CD14-positive monocyte (primary cell): Measurements from ENCODE around the gene ZNF582. TPM values are rescaled to one million over a fixed set of nuclear protein-coding genes. Genes with fewer than 3 reads are reported as not detected.

Source experiments
- DNase-seq, 3 donors: peaks; one replicate each; pipeline ENCODE4 v3.0.0-alpha.2; 2011 to 2022
- H2AFZ ChIP-seq: 2 replicates; pipeline ENCODE4 v1.6.0; 2012; ENCODE audit warnings: mild to moderate bottlenecking, low read depth, low read length, inconsistent platforms; ENCODE audit not compliant: insufficient read depth, poor library complexity, severe bottlenecking
- H3K27ac ChIP-seq, 2 donors: 1 replicate in 1 of 2; 2 replicates in 1 of 2; pipeline ENCODE4 v1.5.1; 2012 to 2013; ENCODE audit warnings: low read length in 2 of 2, control low read depth in 1 of 2, inconsistent platforms in 1 of 2, low read depth in 1 of 2, mild to moderate bottlenecking in 1 of 2
- H3K27me3 ChIP-seq, 2 donors: one replicate each; pipeline versions ENCODE4 v1.6.0 to v1.6.1; 2011 to 2013; ENCODE audit warnings: low read length in 2 of 2; ENCODE audit not compliant: control insufficient read depth in 2 of 2, insufficient read depth in 2 of 2
- H3K36me3 ChIP-seq, 2 donors: replicated peaks in 1 of 2; 1 replicate in 1 of 2; 2 replicates in 1 of 2; pipeline versions ENCODE4 v1.5.1 to v1.6.1; 2012 to 2013; ENCODE audit warnings: low read length in 2 of 2, control low read depth in 1 of 2, inconsistent platforms in 1 of 2, mild to moderate bottlenecking in 1 of 2; ENCODE audit not compliant: insufficient read depth in 2 of 2, control insufficient read depth in 1 of 2
- H3K4me1 ChIP-seq, 2 donors: 1 replicate in 1 of 2; 2 replicates in 1 of 2; pipeline versions ENCODE4 v1.5.1 to v1.6.1; 2012 to 2013; ENCODE audit warnings: low read length in 2 of 2, control low read depth in 1 of 2, inconsistent platforms in 1 of 2, mild to moderate bottlenecking in 1 of 2, moderate library complexity in 1 of 2; ENCODE audit not compliant: insufficient read depth in 2 of 2, control insufficient read depth in 1 of 2
- H3K4me2 ChIP-seq: replicated peaks from 2 replicates; pipeline ENCODE3; 2012; ENCODE audit warnings: low read length, moderate library complexity, mild to moderate bottlenecking; ENCODE audit not compliant: poor library complexity, severe bottlenecking; ENCODE audit errors: extremely low read depth
- H3K4me3 ChIP-seq, 3 experiments: fragments of 200-600 bp in 1 of 3; sonication (generic) in 1 of 3; replicated peaks in 1 of 3; 1 replicate in 2 of 3; 2 replicates in 1 of 3; pipeline ENCODE4 v1.5.1; 2011 to 2013; ENCODE audit warnings: low read length in 3 of 3, mild to moderate bottlenecking in 3 of 3, control low read depth in 2 of 3, low read depth in 2 of 3, inconsistent platforms in 1 of 3, moderate library complexity in 1 of 3
- H3K79me2 ChIP-seq: 2 replicates; pipeline ENCODE4 v1.6.0; 2012; ENCODE audit warnings: mild to moderate bottlenecking, control low read depth, inconsistent platforms, low read length, moderate library complexity; ENCODE audit not compliant: insufficient read depth
- H3K9ac ChIP-seq: 2 replicates; pipeline ENCODE4 v1.6.0; 2017; ENCODE audit warnings: low read length, mild to moderate bottlenecking; ENCODE audit not compliant: insufficient read depth, poor library complexity, severe bottlenecking
- H3K9me3 ChIP-seq, 2 donors: replicated peaks in 1 of 2; 1 replicate in 1 of 2; 2 replicates in 1 of 2; pipeline versions ENCODE4 v1.5.1 to v1.6.1; 2012 to 2013; ENCODE audit warnings: low read length in 2 of 2, control low read depth in 1 of 2; ENCODE audit not compliant: control insufficient read depth in 1 of 2, insufficient read depth in 1 of 2
- H4K20me1 ChIP-seq: 2 replicates; pipeline ENCODE4 v1.6.0; 2012; ENCODE audit warnings: mild to moderate bottlenecking, low read length, control low read depth, moderate library complexity; ENCODE audit not compliant: insufficient read depth
- H3K27ac Mint-ChIP-seq, 7 donors: one replicate each; pipeline ENCODE4 v1.8.0; 2020; ENCODE audit warnings: mild to moderate bottlenecking in 7 of 7, mixed read lengths in 7 of 7, moderate library complexity in 6 of 7, inconsistent platforms in 2 of 7
- H3K27me3 Mint-ChIP-seq, 3 donors: one replicate each; pipeline ENCODE4 v1.8.0; 2021 to 2022; ENCODE audit warnings: low read depth in 3 of 3, mild to moderate bottlenecking in 3 of 3, mixed read lengths in 3 of 3, moderate library complexity in 3 of 3, inconsistent platforms in 1 of 3
- H3K36me3 Mint-ChIP-seq, 2 donors: one replicate each; pipeline ENCODE4 v1.8.0; 2020; ENCODE audit warnings: mixed read lengths in 2 of 2, inconsistent platforms in 1 of 2, mild to moderate bottlenecking in 1 of 2
- H3K4me1 Mint-ChIP-seq: one replicate; pipeline ENCODE4 v1.8.0; 2020; ENCODE audit warnings: mild to moderate bottlenecking, mixed read lengths
- H3K4me3 Mint-ChIP-seq, 2 donors: one replicate each; pipeline ENCODE4 v1.8.0; 2020; ENCODE audit warnings: mild to moderate bottlenecking in 2 of 2, mixed read lengths in 2 of 2, moderate library complexity in 1 of 2
- H3K9me3 Mint-ChIP-seq, 7 donors: one replicate each; pipeline ENCODE4 v1.8.0; 2020 to 2022; ENCODE audit warnings: mixed read lengths in 7 of 7, mild to moderate bottlenecking in 6 of 7, moderate library complexity in 6 of 7, inconsistent platforms in 2 of 7
- CTCF ChIP-seq: fragments of 200-600 bp; IDR thresholded peaks from one replicate; pipeline ENCODE4 v1.8.0; 2022; ENCODE audit warnings: antibody characterized with exemption, mild to moderate bottlenecking
- WGBS: methylation state at CpG from one replicate; pipeline ENCODE4 v1.1.5; 2013; ENCODE audit warnings: missing lambda C conversion rate; ENCODE audit not compliant: insufficient coverage; 5-methylcytosine and 5-hydroxymethylcytosine counted together
- intact Hi-C, 2 donors: fragments of 100-400 bp; cut with micrococcal nuclease; formaldehyde crosslinking; loops; one replicate each; pipeline versions ENCODE4 v1.15.0 to v1.15.1; 2023
- polyA plus RNA-seq, 3 donors: library from polyadenylated mRNA; depleted of rRNA in 1 of 3; unstranded in 2 of 3; stranded (reverse) in 1 of 3; fragments of 300-500 nt in 2 of 3; fragments of >200 nt in 1 of 3; fragmentation: Illumina TruSeq in 2 of 3; gene quantifications; 1 replicate in 2 of 3; 2 replicates in 1 of 3; pipeline ENCODE4 v1.2.3, GENCODE V29; 2012 to 2021

ZNF582 gene
- polyA plus RNA-seq, 3 donors = 1.4 to 4.9 (median 1.6) TPM

GRCh38 chr19:56403764-56404704 lies 10.7 kb upstream of the ZNF582 start, which contains the start of gene ZNF583:
Gene ZNF583 (plus strand): TSS chr19:56404332. CDS start chr19:56407115, 2,783 bp downstream.
- no peak for TF ChIP-seq CTCF
- Mint-ChIP-seq H3K27me3 (peaks cover 0 to 5% (median 0%) of the 10 kb centered on the region in 3 donors), H3K4me3 (peak within 1 kb of the TSS; percentile 91 to 94), H3K4me1 (peaks cover 19% of the 10 kb centered on the region), H3K9me3 (peaks cover 49 to 92% (median 79%) of the 10 kb centered on the region in 7 donors), H3K36me3 (peaks cover 26 to 38% of the 10 kb centered on the region in 2 donors), H3K27ac (peak within 1 kb of the TSS; percentile 86 to 98 (median 94))
- peak within 1 kb of the TSS; percentile 97 for H2AFZ ChIP-seq
- peaks cover 49 to 74% of the 10 kb centered on the region in 2 donors for H3K9me3 ChIP-seq
- peak; percentile 88 to 92 (median 91) for DNase-seq
- no peaks in the 10 kb centered on the region for H4K20me1 ChIP-seq
- peaks cover 9% of the 10 kb centered on the region for H3K79me2 ChIP-seq
- no peaks in the 10 kb centered on the region for H3K27me3 ChIP-seq
- intact Hi-C loops = loop anchor here (10.0 kb wide), 3 partner anchors 131 to 1781 kb away; partner anchors contain the start of genes ZNF470 (in 2 of the 2), ZFP28 (in 1 of the 2) and ZNF274 (in 1 of the 2)
- H3K27ac ChIP-seq = peak within 1 kb of the TSS; percentile 69 to 91
- peak within 1 kb of the TSS; percentile 74 to 90 (median 80) for H3K4me3 ChIP-seq
- peak within 1 kb of the TSS; percentile 88 for H3K4me2 ChIP-seq
- H3K4me1 ChIP-seq = peaks cover 15 to 18% of the 10 kb centered on the region in 2 donors
- H3K36me3 ChIP-seq = peaks cover 20 to 27% of the 10 kb centered on the region in 2 donors
- peak within 1 kb of the TSS; percentile 88 for H3K9ac ChIP-seq
- under 1% methylated on average over 63 of the region's 70 CpGs for WGBS

- Histone ChIP-seq H4K20me1 (no peaks in the 10 kb centered on the region), H3K4me2 (peak overlapping the region; percentile 88), H3K27ac (peak overlapping the region; percentile 69 to 91), H3K4me3 (peak overlapping the region; percentile 74 to 90 (median 80)), H3K79me2 (peaks cover 9% of the 10 kb centered on the region), H3K27me3 (no peaks in the 10 kb centered on the region), H3K4me1 (peaks cover 15 to 18% of the 10 kb centered on the region in 2 donors), H3K9me3 (peaks cover 53 to 74% of the 10 kb centered on the region in 2 donors), H3K9ac (peak overlapping the region; percentile 88), H2AFZ (peak overlapping the region; percentile 97), H3K36me3 (peaks cover 13 to 23% of the 10 kb centered on the region in 2 donors)
- peaks cover 0 to 5% (median 0%) of the 10 kb centered on the region in 3 donors for H3K27me3 Mint-ChIP-seq
- H3K36me3 Mint-ChIP-seq = peaks cover 21 to 37% of the 10 kb centered on the region in 2 donors
- peaks cover 44 to 92% (median 81%) of the 10 kb centered on the region in 7 donors for H3K9me3 Mint-ChIP-seq
- H3K27ac Mint-ChIP-seq = peak overlapping the region; percentile 86 to 98 (median 94)
- WGBS = 75% methylated on average over 1 of the region's 9 CpGs
- peak overlapping the region; percentile 91 to 94 for H3K4me3 Mint-ChIP-seq
- TF ChIP-seq CTCF = no peak
- intact Hi-C loops = loop anchor here (10.0 kb wide), 3 partner anchors 132 to 1782 kb away; partner anchors contain the start of genes ZNF470 (in 2 of the 2), ZFP28 (in 1 of the 2) and ZNF274 (in 1 of the 2)
- DNase-seq = peak in 1 of 3 donors; percentile 6
- H3K4me1 Mint-ChIP-seq = peaks cover 19% of the 10 kb centered on the region
Observed at GRCh38 chr19:56403261-56403660, 9.9 kb upstream of the ZNF582 start.
